Activated T-cell treated with anti-CD3 and anti-CD28 coated beads, Interleukin-2, amount 50 U/mL, for 4 hours (primary cell): ENCODE measurements around the gene TMEM88. TPM values are rescaled to one million over a fixed set of nuclear protein-coding genes. Genes with fewer than 3 reads are reported as not detected.
A peak's percentile ranks its signal among the peaks of the same experiment; 100 is the strongest.

Experiments
- ATAC-seq, 2 donors: fragments of 200-7000 bp; cut with Tn5 transposase; one replicate each; pipeline ENCODE4 v1.10.0; 2021
- DNase-seq: peaks from one replicate; pipeline ENCODE4 v3.0.0-alpha.2; 2020
- H3K27me3 Mint-ChIP-seq: one replicate; pipeline ENCODE4 v1.8.0; 2021; ENCODE audit warnings: low read depth, mixed read lengths
- H3K36me3 Mint-ChIP-seq: one replicate; pipeline ENCODE4 v1.8.0; 2022; ENCODE audit warnings: mixed read lengths; ENCODE audit not compliant: insufficient read depth
- H3K4me1 Mint-ChIP-seq: one replicate; pipeline ENCODE4 v1.8.0; 2021; ENCODE audit warnings: low read depth, mixed read lengths
- H3K4me3 Mint-ChIP-seq: one replicate; pipeline ENCODE4 v1.8.0; 2021; ENCODE audit warnings: mild to moderate bottlenecking, moderate library complexity, mixed read lengths
- H3K9me3 Mint-ChIP-seq: one replicate; pipeline ENCODE4 v1.8.0; 2021; ENCODE audit warnings: mixed read lengths
- total RNA-seq, 3 donors: library from RNA; stranded (reverse); gene quantifications; one replicate each; pipeline ENCODE4 v1.2.1, GENCODE V29; 2021

Gene TMEM88
- total RNA-seq, 3 donors from 2014 or later: 8.9 to 11.1 (median 9.9) TPM

- H3K9me3 Mint-ChIP-seq: no peaks in the 10 kb centered on the region
- H3K4me3 Mint-ChIP-seq: peak overlapping the region; percentile 96
- peak; percentile 71 for DNase-seq
- H3K27me3 Mint-ChIP-seq: no peaks in the 10 kb centered on the region
- peaks cover 36% of the 10 kb centered on the region for H3K4me1 Mint-ChIP-seq
- peaks cover 23% of the 10 kb centered on the region for H3K36me3 Mint-ChIP-seq
- ATAC-seq: peak; percentile 40 to 46
Observed at GRCh38 chr17:7844292-7845154, 10.3 kb upstream of the TMEM88 start.

- peak overlapping the region; percentile 96 for H3K4me3 Mint-ChIP-seq
- DNase-seq (no peak), ATAC-seq (no peak)
- peaks cover 36% of the 10 kb centered on the region for H3K4me1 Mint-ChIP-seq
- H3K27me3 Mint-ChIP-seq: no peaks in the 10 kb centered on the region
- no peaks in the 10 kb centered on the region for H3K9me3 Mint-ChIP-seq
- H3K36me3 Mint-ChIP-seq: peaks cover 25% of the 10 kb centered on the region
Observed at GRCh38 chr17:7845359-7846062, 9.4 kb upstream of the TMEM88 start.

- no peak for ATAC-seq
- DNase-seq: no peak
- H3K4me1 Mint-ChIP-seq: peaks cover 36% of the 10 kb centered on the region
- no peaks in the 10 kb centered on the region for H3K9me3 Mint-ChIP-seq
- H3K27me3 Mint-ChIP-seq: no peaks in the 10 kb centered on the region
- H3K36me3 Mint-ChIP-seq: peaks cover 26% of the 10 kb centered on the region
- peak overlapping the region; percentile 96 for H3K4me3 Mint-ChIP-seq
Observed at GRCh38 chr17:7846063-7846735, 8.7 kb upstream of the TMEM88 start.

GRCh38 chr17:7846765-7847661 is 7.9 kb upstream of the TMEM88 start:
- peaks cover 34% of the 10 kb centered on the region for H3K36me3 Mint-ChIP-seq
- DNase-seq: no peak
- peak overlapping the region; percentile 96 for H3K4me3 Mint-ChIP-seq

GRCh38 chr17:7848131-7848579 is 6.7 kb upstream of the TMEM88 start:
- Mint-ChIP-seq H3K4me3 (peak overlapping the region; percentile 70), H3K36me3 (peaks cover 40% of the 10 kb centered on the region)
- no peak for DNase-seq

More at GRCh38 chr17:7846765-7847661, 7.9 kb upstream of the TMEM88 start:
- Mint-ChIP-seq H3K27me3 (no peaks in the 10 kb centered on the region), H3K4me1 (peaks cover 40% of the 10 kb centered on the region), H3K9me3 (no peaks in the 10 kb centered on the region)
- no peak for ATAC-seq

GRCh38 chr17:7848739-7849129 is 6.1 kb upstream of the TMEM88 start:
- Mint-ChIP-seq H3K36me3 (peaks cover 39% of the 10 kb centered on the region), H3K4me1 (peaks cover 45% of the 10 kb centered on the region), H3K27me3 (no peaks in the 10 kb centered on the region), H3K4me3 (peak overlapping the region; percentile 74), H3K9me3 (no peaks in the 10 kb centered on the region)
- no peak for DNase-seq
- ATAC-seq: no peak

More at GRCh38 chr17:7848131-7848579, 6.7 kb upstream of the TMEM88 start:
- Mint-ChIP-seq H3K4me1 (peaks cover 44% of the 10 kb centered on the region), H3K9me3 (no peaks in the 10 kb centered on the region), H3K27me3 (no peaks in the 10 kb centered on the region)
- no peak for ATAC-seq

- ATAC-seq (no peak), DNase-seq (no peak)
- H3K9me3 Mint-ChIP-seq: no peaks in the 10 kb centered on the region
- peaks cover 41% of the 10 kb centered on the region for H3K36me3 Mint-ChIP-seq
- peaks cover 47% of the 10 kb centered on the region for H3K4me1 Mint-ChIP-seq
- no peaks in the 10 kb centered on the region for H3K27me3 Mint-ChIP-seq
- peak overlapping the region; percentile 74 for H3K4me3 Mint-ChIP-seq
Observed at GRCh38 chr17:7849130-7849750, 5.6 kb upstream of the TMEM88 start.

- Mint-ChIP-seq H3K4me3 (peak overlapping the region; percentile 74), H3K36me3 (peaks cover 41% of the 10 kb centered on the region), H3K4me1 (peaks cover 47% of the 10 kb centered on the region), H3K9me3 (no peaks in the 10 kb centered on the region), H3K27me3 (no peaks in the 10 kb centered on the region)
- DNase-seq (no peak), ATAC-seq (no peak)
Observed at GRCh38 chr17:7849751-7850504, 4.9 kb upstream of the TMEM88 start.

GRCh38 chr17:7850701-7851437 is 4.0 kb upstream of the TMEM88 start:
- Mint-ChIP-seq H3K4me3 (peak overlapping the region; percentile 74), H3K27me3 (no peaks in the 10 kb centered on the region), H3K4me1 (peaks cover 43% of the 10 kb centered on the region), H3K9me3 (no peaks in the 10 kb centered on the region), H3K36me3 (peaks cover 38% of the 10 kb centered on the region)
- DNase-seq (no peak), ATAC-seq (peak; percentile 5 to 13)

GRCh38 chr17:7851438-7852261 is 3.2 kb upstream of the TMEM88 start:
- peaks cover 35% of the 10 kb centered on the region for H3K36me3 Mint-ChIP-seq
- H3K27me3 Mint-ChIP-seq: no peaks in the 10 kb centered on the region
- H3K9me3 Mint-ChIP-seq: no peaks in the 10 kb centered on the region
- peaks cover 40% of the 10 kb centered on the region for H3K4me1 Mint-ChIP-seq
- DNase-seq (peak; percentile 91), ATAC-seq (peak; percentile 89 to 90)
- H3K4me3 Mint-ChIP-seq: peak overlapping the region; percentile 74

GRCh38 chr17:7852262-7852670 is 2.6 kb upstream of the TMEM88 start:
- Mint-ChIP-seq H3K4me3 (no peak overlapping the region), H3K9me3 (no peaks in the 10 kb centered on the region), H3K27me3 (no peaks in the 10 kb centered on the region), H3K4me1 (peaks cover 37% of the 10 kb centered on the region), H3K36me3 (peaks cover 33% of the 10 kb centered on the region)
- ATAC-seq (no peak), DNase-seq (no peak)
